NOMO-1 treated with DMSO at 0.1 percent for 48 hours (cell line): ENCODE results near the gene TRIM8.
A peak's percentile ranks its signal among the peaks of the same experiment; 100 is the strongest.

ENCODE experiments used
- DNase-seq: peaks from one replicate; lab custom pipeline; 2025; ENCODE audit not compliant: unreplicated experiment; lab: John Stamatoyannopoulos, UW

Gene TRIM8

GRCh38 chr10:102632394-102633111 lies 11.7 kb upstream of the TRIM8 start:
- peak; percentile 14 for DNase-seq

- peak; percentile 95 for DNase-seq
Observed at GRCh38 chr10:102633287-102633686, 11.0 kb upstream of the TRIM8 start.

DNA sequence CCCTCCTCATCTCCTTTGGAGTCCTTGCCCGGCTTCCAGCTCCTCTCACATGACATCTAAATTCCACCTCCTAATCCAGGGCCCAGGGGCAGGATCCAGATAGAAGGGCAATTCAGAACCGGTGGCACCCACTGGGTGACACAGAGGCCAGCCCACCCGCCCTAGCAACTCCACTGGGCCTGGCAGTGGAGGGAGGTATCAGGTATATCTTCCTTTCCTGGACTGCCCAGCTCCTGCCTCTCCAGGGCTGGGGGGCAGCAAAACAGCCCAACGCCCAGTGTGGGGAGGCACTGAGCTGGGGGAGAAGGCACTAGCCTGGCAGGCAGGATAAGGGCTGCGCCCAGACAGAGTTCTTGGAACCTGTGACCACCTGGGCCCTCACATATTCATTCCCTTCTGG lies 10.4 kb upstream of the TRIM8 start:
- DNase-seq, result no peak

DNA sequence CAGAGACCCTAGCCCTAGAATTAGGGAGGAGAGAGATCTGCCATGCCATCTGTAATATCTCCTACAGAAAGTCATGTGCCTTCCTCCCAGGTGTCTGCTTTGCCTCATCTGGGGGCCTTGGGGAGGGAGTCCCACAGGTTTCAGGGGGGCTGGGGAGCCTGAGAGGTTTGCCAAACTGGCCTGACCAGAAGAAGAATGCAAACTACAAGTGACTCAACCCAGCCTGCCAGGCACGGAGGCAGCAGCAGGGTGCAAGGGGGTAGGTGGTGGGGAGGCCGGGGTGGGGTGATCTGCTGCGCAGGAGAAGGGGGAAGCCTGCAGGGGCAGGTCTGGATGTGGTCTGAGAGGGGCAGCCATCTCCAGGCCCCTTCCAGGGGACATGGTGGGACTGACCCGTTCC lies 9.6 kb upstream of the TRIM8 start:
- no peak for DNase-seq

DNA sequence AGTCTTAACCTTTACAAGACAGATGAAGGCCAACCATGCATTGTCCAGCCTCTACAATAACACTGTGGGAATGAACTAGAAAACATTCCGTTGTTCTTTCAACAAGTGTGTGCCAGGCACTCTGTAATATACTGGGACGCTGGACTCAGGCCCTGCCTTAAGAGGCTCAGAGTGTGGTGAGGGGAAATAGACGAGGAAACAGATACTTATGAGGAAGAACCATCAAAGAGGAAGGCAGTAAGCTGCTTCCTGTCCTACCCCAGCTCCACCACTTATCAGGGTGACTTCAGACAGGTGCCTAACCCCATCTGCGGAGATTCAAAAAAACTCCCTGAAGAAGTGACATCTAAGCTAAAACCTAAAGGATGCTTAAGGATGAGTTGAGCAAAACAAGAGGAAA lies 8.9 kb upstream of the TRIM8 start:
- peak; percentile 58 for DNase-seq

GRCh38 chr10:102639537-102639936 lies 4.7 kb upstream of the TRIM8 start:
- DNase-seq, result no peak

GRCh38 chr10:102641402-102641801 lies 2.9 kb upstream of the TRIM8 start:
- DNase-seq, result no peak

DNA sequence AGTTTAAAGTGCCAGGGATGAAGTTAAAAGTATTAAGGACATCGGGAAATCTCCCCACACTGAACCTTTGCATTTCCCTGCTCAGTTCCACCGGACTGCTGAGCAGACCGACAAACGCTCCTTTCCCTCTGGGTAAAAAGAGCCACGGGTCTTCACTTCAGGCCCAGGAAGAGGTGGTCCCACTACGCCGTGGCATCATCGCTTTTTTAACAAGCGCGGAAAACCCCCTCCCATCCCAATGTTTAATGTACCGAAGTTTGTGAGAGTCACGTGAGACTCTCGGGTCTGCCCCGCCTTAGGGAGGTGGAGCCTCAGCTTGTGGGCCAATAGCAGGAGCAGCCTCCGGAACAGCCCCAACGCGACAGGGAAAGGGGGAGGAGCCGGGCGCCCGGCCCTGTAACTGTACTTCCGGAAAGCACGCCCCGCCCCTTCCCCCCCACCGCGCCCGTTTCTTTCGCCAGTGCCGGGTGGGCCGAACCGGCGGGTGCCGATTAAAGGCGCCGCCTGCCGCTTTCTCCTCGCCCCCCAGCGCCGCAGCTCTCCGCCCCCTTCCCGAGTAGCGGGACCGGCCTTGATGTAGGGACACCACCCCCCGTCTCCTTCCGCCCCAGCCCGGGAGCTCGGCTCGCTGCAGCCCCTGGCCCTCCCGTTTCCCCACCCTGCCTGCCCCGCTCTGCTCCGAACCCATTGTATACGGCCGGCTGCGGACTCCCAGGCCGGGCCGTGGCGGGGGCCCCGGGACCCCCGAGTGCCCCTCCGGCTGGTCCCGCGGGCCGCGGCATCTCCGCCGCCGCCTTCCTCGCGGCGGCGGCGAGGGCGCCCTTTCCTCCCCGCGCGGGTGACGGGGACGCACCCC lies 2.2 kb upstream of the TRIM8 start:
- DNase-seq, result peak; percentile 98

DNA sequence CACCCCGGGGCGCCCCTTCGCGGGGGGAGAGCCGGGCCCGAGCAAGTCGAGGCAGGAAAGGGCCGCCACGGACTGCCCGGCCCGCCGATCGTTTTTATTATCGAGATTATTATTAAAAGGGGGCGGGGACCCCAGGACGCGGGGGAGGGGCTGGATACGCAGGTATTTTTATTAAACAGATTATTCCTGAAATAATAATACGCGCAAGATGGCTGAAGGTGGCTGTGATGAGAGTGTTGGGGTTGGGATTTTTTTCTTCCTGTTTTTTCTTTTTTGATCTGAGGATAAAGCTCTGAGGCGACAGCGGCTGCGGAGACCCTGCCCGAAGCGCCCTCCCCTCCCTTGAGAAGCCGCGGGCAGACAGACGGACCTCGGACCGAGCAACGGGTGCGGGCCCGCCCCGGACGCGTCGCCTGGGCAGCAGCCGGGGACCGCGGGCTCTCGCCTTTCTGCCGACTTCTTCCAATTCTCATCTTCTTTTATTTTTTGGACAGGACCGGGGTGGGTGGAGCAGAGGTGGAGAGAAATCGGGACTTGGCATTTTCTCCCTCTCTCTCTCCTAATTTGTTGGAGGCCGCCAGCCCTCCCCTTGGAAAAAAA lies 1.4 kb upstream of the TRIM8 start:
- DNase-seq, result no peak

GRCh38 chr10:102643336-102644065 lies 778 bp upstream of the TRIM8 start:
- peak; percentile 66 for DNase-seq

DNA sequence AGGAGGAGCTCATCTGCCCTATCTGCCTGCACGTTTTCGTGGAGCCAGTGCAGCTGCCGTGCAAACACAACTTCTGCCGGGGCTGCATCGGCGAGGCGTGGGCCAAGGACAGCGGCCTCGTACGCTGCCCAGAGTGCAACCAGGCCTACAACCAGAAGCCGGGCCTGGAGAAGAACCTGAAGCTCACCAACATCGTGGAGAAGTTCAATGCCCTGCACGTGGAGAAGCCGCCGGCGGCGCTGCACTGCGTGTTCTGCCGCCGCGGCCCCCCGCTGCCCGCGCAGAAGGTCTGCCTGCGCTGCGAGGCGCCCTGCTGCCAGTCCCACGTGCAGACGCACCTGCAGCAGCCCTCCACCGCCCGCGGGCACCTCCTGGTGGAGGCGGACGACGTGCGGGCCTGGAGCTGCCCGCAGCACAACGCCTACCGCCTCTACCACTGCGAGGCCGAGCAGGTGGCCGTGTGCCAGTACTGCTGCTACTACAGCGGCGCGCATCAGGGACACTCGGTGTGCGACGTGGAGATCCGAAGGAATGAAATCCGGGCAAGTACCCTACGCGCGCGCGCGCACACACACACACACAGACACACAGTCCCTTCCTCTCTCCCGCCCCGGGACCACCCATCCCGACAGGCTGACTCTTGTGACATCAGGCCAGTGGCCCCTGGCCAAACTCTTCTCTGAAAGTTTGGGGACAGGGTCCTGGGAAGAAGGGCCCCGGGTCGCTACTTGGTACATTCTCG lies 538 bp downstream of the TRIM8 start:
- peak; percentile 69 for DNase-seq

DNA sequence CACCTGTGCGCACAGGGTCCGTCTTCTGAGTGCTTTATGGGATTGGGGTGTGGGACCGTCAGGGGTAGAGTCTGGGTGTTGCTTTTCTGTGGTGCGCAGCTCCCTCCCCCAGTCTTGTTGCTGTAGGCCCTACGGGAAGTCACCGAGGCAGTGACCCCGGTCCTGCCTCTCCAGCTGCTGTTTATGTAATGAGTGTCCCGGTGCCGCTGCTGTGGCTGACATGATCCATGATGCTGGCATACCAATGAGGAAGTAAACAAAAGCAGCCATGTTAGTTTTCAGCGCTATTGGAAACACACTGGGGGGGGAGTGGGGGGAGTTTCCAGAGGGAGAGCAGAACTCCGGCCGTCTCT lies 1.1 kb downstream of the TRIM8 start:
- DNase-seq, result peak; percentile 64

- DNase-seq, result peak; percentile 99
Observed at GRCh38 chr10:102645741-102646609, 1.7 kb downstream of the TRIM8 start.

DNA sequence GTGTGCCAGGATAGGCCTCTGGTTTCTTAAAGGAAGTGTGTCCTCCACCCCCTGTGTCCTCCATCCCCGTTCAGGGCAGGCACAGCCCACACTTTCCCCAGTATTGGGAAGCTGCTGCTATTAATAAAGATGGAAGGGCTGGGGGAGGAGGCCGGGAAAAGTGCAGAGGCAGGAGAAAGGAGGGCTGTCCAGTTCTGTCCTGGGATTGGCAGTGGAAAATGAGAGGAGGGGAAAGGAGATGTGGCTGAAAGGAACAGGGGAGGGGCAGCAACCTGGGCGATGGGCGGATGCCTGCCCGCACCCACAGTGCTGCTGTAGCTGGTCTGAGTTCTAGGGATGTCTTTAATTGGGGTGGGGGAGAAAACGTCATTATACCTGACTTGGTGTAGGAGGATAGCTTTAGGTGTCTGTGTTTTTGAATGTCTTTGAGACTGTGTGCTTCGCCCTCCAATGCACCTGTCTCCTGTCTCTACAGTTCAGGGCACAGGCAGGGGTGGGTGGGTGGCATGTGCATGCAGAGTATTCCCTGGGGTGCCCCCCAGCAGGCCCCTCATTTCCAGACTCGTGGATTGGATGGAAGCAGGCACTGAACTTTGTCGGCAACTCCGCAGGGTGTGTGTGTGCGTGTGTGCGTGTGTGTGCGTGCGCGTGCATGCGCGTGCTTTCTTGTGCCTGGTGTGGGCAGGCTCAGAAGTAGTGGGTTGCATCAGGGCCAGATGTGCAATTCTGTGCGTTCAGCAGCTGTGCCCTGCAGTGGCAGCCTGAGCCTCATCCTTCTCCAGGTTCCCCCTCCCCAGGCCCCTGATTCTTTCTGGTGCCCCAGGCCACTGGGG lies 2.5 kb downstream of the TRIM8 start:
- DNase-seq, result peak; percentile 39

DNA sequence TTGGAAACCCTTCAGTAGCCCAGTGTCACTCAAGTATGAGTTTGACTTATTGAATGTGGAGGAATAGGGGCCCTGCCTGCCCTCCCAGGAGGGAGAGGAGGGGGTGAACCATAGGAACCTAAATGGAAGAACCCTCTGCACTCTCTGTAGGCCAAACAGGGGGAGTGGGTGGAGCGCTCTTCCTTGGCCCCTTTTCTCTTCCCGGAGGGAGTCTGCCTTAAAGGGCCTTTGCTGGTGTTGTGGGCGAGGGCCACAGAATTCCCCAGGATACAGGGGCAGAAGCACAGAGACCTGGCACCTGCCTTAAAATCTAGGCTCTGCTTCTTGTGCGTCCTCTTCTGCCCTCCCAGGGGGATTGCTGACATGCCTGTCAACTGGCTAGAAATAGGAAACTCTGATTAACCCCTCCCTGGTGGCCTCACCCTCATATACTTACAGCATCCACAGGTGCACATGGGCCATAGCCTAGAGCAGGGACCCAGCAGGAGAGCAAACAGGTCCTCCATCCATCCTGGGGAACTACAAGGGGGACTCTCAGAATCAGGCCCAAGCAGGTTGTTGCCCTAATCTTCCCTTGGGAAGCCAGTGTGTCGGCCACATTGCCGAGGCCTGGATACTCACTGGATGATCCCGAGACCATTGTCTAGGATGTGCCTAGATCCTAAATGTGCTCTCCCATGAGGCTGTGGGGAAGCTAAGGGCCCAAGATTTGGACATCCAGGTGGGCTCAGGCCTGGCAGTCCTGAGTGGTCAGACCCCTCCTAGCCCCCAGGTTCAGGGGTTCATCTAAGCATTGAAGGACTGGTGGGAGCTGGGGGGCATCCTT lies 3.4 kb downstream of the TRIM8 start:
- DNase-seq, result no peak

GRCh38 chr10:102648269-102648888 lies 4.1 kb downstream of the TRIM8 start:
- DNase-seq, result no peak
